OCI-LY1 (cell line): ENCODE results near the gene APBB1IP.

ENCODE experiments used
- H2AFZ ChIP-seq: fragments of 200-600 bp; sonication (generic), shearing (Covaris generic); 2 replicates; pipeline ENCODE4 v1.6.0; 2014; ENCODE audit warnings: antibody characterized with exemption, mild to moderate bottlenecking, low read length
- H3F3A ChIP-seq: fragments of 200-600 bp; sonication (generic), shearing (Covaris generic); 2 replicates; pipeline ENCODE4 v1.6.0; 2014; ENCODE audit warnings: mild to moderate bottlenecking, antibody characterized with exemption, low read length, moderate library complexity; ENCODE audit not compliant: insufficient read depth
- H3K27ac ChIP-seq: fragments of 200-600 bp; sonication (generic); 2 replicates; pipeline ENCODE4 v1.5.1; 2014; ENCODE audit warnings: low read length, mixed run types, mild to moderate bottlenecking, low read depth; ENCODE audit not compliant: poor library complexity, severe bottlenecking
- H3K27me3 ChIP-seq: fragments of 200-600 bp; sonication (generic); 2 replicates; pipeline ENCODE4 v1.6.0; 2014; ENCODE audit warnings: antibody characterized with exemption, mild to moderate bottlenecking, low read length, moderate library complexity; ENCODE audit not compliant: insufficient read depth
- H3K36me3 ChIP-seq: fragments of 200-600 bp; sonication (generic); 2 replicates; pipeline ENCODE4 v1.6.1; 2014; ENCODE audit warnings: mild to moderate bottlenecking, antibody characterized with exemption, low read length, moderate library complexity, mixed read lengths; ENCODE audit not compliant: insufficient read depth
- H3K4me1 ChIP-seq: fragments of 200-600 bp; sonication (generic); 2 replicates; pipeline ENCODE4 v1.5.1; 2014; ENCODE audit warnings: mild to moderate bottlenecking, low read length, moderate library complexity; ENCODE audit not compliant: insufficient read depth, severe bottlenecking
- H3K4me2 ChIP-seq: fragments of 200-600 bp; sonication (generic), shearing (Covaris generic); 2 replicates; pipeline ENCODE4 v1.6.1; 2014; ENCODE audit warnings: low read length
- H3K4me3 ChIP-seq: fragments of 200-600 bp; sonication (generic); 2 replicates; pipeline ENCODE4 v1.5.1; 2014; ENCODE audit warnings: low read length, low read depth, mild to moderate bottlenecking, mixed read lengths; ENCODE audit not compliant: poor library complexity, severe bottlenecking
- H3K79me2 ChIP-seq: fragments of 200-600 bp; shearing (Covaris generic); 2 replicates; pipeline ENCODE4 v1.6.1; 2016; ENCODE audit warnings: mixed run types, low read length, mixed read lengths; ENCODE audit not compliant: insufficient read depth
- H3K9ac ChIP-seq: fragments of 200-600 bp; sonication (generic), shearing (Covaris generic); 2 replicates; pipeline ENCODE4 v1.6.1; 2014; ENCODE audit warnings: mild to moderate bottlenecking, low read length, mixed read lengths
- H3K9me2 ChIP-seq: fragments of 200-600 bp; sonication (generic), shearing (Covaris generic); 2 replicates; pipeline ENCODE4 v1.6.1; 2014; ENCODE audit warnings: low read depth, mild to moderate bottlenecking, low read length, mixed read lengths
- H3K9me3 ChIP-seq: fragments of 200-600 bp; shearing (Covaris generic); 2 replicates; pipeline ENCODE4 v1.6.1; 2014; ENCODE audit warnings: low read length, mixed read lengths
- H4K20me1 ChIP-seq: fragments of 200-600 bp; sonication (generic), shearing (Covaris generic); 2 replicates; pipeline ENCODE4 v1.6.0; 2016; ENCODE audit warnings: mild to moderate bottlenecking, low read length; ENCODE audit not compliant: insufficient read depth
- CTCF ChIP-seq: fragments of 200-600 bp; sonication (generic), shearing (Covaris generic); IDR thresholded peaks from 2 replicates; pipeline ENCODE4 v1.5.1; 2017; ENCODE audit warnings: mild to moderate bottlenecking, antibody characterized with exemption, low read length, moderate library complexity, mixed read lengths
- EZH2 ChIP-seq: fragments of 200-600 bp; sonication (generic), shearing (Covaris generic); IDR thresholded peaks from 2 replicates; pipeline ENCODE4 v1.8.0; 2017; ENCODE audit warnings: borderline replicate concordance, mixed run types, mild to moderate bottlenecking, antibody characterized with exemption, low read length, moderate library complexity, mixed read lengths

The APBB1IP gene

DNA sequence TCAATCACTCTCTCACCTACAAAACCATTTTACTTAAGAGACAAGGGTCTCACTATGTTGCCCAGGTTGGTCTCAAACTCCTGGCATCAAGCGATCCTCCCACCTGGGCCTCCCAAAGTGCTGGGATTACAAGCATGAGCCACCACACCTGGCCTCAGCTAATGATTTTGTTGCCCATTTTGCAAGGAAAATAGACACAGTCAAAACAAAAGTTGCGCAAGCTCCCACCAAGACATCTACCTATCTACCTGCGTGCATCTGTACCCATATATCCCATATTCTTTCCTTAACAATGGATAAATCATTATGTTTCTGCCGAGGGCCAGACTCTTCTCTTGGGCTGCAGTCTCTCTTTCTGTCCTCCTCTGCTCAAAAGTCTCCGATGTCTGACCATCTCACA, 67.3 kb downstream of the APBB1IP start:
- H3K4me2 ChIP-seq, result no peak overlapping the region
- H3K4me1 ChIP-seq, result no peaks in the 10 kb centered on the region
- no peaks in the 10 kb centered on the region for H3K27me3 ChIP-seq
- H3K4me3 ChIP-seq, result no peak overlapping the region
- H3K79me2 ChIP-seq, result no peaks in the 10 kb centered on the region
- H4K20me1 ChIP-seq, result no peaks in the 10 kb centered on the region
- H3K27ac ChIP-seq, result no peak overlapping the region
- TF ChIP-seq EZH2 (no peak), CTCF (no peak)
- H3F3A ChIP-seq, result no peaks in the 10 kb centered on the region
- H3K36me3 ChIP-seq, result peaks cover 98% of the 10 kb centered on the region
- H2AFZ ChIP-seq, result no peak overlapping the region
- no peaks in the 10 kb centered on the region for H3K9me3 ChIP-seq
- H3K9me2 ChIP-seq, result no peaks in the 10 kb centered on the region
- no peak overlapping the region for H3K9ac ChIP-seq

- H3K4me3 ChIP-seq, result no peak overlapping the region
- no peaks in the 10 kb centered on the region for H4K20me1 ChIP-seq
- no peak overlapping the region for H2AFZ ChIP-seq
- no peak overlapping the region for H3K9ac ChIP-seq
- no peaks in the 10 kb centered on the region for H3K9me2 ChIP-seq
- no peaks in the 10 kb centered on the region for H3K4me1 ChIP-seq
- peaks cover 98% of the 10 kb centered on the region for H3K36me3 ChIP-seq
- no peak overlapping the region for H3K27ac ChIP-seq
- H3K27me3 ChIP-seq, result no peaks in the 10 kb centered on the region
- no peaks in the 10 kb centered on the region for H3K9me3 ChIP-seq
- H3F3A ChIP-seq, result no peaks in the 10 kb centered on the region
- H3K4me2 ChIP-seq, result no peak overlapping the region
- TF ChIP-seq EZH2 (no peak), CTCF (no peak)
- no peaks in the 10 kb centered on the region for H3K79me2 ChIP-seq
Measured at GRCh38 chr10:26506736-26507135, 68.6 kb downstream of the APBB1IP start.

DNA sequence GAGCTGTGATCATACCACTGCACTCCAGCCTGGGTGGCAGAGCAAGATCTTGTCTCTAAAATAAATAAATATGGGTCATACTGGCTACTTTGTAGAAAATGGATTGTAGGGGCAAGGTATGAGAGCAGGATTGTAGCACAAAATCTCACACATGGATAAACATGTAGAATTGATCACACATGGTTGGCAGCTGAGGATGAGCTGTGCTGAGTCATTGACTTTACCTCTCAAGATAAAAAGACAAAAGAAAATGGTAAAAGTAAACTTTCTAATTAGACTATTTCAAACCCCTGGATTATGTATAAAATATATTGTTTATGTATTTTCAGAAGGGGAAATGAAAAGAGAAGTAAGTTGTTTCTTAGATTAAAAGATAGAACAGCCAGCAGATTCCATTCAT, 69.3 kb downstream of the APBB1IP start:
- no peaks in the 10 kb centered on the region for H3K27me3 ChIP-seq
- no peaks in the 10 kb centered on the region for H3K9me2 ChIP-seq
- no peak overlapping the region for H3K9ac ChIP-seq
- no peaks in the 10 kb centered on the region for H3K79me2 ChIP-seq
- no peaks in the 10 kb centered on the region for H3F3A ChIP-seq
- H2AFZ ChIP-seq, result no peak overlapping the region
- H4K20me1 ChIP-seq, result no peaks in the 10 kb centered on the region
- no peak overlapping the region for H3K27ac ChIP-seq
- no peaks in the 10 kb centered on the region for H3K4me1 ChIP-seq
- no peak overlapping the region for H3K4me3 ChIP-seq
- H3K36me3 ChIP-seq, result peaks cover 98% of the 10 kb centered on the region
- H3K4me2 ChIP-seq, result no peak overlapping the region
- no peaks in the 10 kb centered on the region for H3K9me3 ChIP-seq
- TF ChIP-seq EZH2, result no peak
- no peak for TF ChIP-seq CTCF
